Right hindlimb (tissue), 1 donor: ENCODE results near the gene SPTBN4.
"Not testable (repeated sequence)": the region's sequence is repeated elsewhere in the genome, so short reads cannot be mapped to it uniquely, and the experiment has no call there.

Experiments used
- DNase-seq: peaks from one replicate; pipeline ENCODE4 v3.0.0-alpha.2; 2018

SPTBN4 gene

DNA sequence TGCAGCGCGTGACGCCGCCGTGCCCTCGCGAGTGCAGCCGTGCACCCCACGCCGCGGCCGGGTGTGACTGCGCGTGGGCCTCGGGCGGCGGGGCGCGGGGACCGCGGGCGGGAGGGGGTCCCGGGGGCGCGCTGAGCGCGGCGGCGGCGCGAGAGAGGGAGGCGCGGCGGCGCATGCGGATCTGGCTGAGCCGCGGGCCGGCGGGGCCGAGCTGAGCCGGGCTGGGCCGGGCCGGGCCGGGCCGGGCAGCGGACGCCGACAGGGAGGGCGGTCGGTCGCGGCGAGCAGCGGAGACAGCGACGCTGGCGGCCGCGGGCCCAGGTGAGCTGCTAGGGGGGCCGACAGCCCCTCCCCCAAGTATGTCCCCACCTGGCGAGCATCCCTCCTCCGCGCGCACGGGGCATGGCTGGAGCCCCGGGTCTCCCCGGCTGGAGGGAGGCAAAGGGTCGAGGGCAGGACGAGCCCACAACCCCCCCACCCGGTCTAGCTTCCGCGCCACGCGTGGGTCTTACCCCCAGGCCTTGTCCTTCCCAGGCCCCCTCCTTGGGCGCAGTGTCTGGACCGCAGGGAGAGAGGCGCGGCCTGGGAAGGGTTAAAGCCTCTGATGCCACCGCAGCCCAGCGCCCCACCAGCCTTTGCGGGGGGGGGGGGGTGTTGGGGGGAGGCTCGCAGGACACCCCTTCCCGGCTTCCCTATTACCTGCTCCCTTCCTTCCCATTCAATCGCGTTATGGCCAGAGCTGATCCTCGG, at the start of gene SPTBN4:
Gene SPTBN4, plus strand, starts transcription at position 17 of the 750 bp plus-strand sequence. CDS start 5,621 bp downstream, outside the sequence.
- peak; percentile 20 for DNase-seq

DNA sequence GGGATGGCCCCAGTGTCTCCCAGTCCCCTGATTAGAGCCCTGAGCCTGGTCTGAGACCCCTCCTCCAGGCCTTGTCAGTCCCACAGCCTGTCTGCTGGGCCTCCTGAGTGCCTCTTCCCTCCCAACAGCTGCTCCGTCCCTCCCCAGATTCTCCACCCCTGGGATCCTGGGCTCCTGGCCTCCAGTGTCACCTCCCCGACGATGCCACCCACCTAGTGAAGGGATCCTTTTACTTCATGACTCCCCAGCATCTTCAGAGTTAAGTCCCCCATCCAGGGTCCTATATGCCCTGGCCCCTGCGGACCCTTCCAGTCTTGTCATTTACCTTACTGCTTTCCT, 49.2 kb upstream of the SPTBN4 start:
- no peak for DNase-seq

DNA sequence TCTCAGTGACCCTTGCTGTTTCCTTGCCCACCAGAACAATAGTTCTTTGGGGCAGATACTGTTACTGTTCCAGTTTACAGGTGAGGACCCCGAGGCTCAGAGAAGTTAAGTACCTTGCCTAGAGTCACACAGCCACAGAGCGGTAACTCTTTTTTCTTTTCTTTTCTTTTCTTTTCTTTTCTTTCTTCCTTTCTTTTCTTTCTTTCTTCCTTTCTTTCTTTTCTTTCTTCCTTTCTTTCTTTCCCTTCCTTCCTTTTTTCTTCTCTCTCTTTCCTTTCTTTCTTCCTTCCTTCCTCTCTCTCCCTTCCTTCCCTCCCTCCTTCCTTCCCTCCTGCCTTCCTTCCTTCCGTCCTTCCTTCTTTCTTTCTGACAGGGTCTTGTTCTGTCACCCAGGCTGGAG, 48.8 kb upstream of the SPTBN4 start:
- no peak for DNase-seq

DNA sequence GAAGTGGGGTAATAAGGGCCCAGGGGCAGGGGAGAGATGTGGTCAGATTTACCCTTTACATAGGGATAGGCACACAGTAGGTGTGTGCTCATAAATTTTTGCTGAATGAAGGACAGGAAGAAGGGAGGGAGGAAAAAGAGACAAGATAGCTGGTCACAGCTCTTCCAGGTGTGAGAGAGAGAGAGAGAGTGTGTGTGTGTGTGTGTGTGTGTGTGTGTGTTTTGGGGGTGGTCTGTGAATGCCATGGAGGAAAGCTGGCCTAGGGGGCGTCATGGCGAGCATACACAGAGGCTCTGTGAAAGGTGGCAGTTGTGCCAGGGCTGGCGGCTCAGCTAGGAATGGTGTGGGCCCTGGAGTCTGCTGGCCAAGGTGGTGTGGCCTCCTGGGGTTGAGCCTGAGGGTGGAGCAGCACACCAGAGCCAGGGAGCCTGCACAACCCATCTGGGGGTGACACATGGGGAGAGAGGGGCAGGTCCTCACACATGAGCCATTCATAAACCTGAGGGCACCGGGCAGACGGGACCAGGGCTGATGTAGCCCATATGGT, 47.7 kb upstream of the SPTBN4 start:
- DNase-seq = no peak

DNA sequence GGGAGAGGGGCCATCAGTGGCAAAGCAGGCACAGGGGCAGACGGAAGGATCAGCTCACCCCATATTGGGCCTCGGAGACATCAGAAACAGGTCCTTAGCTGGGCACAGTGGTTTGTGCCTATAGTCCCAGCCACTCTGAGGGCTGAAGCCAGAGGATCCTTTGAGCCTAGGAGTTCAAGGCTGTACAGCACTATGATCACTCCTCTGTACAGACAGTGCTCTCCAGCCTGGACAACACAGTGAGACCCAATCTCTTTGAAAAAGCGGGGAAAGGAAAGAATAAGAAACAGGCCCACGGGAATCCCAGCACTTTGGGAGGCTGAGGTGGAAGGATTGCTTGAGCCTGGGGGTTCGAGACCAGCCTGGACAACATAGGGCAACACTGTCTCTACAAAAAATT, 47.0 kb upstream of the SPTBN4 start:
- DNase-seq = no peak

DNA sequence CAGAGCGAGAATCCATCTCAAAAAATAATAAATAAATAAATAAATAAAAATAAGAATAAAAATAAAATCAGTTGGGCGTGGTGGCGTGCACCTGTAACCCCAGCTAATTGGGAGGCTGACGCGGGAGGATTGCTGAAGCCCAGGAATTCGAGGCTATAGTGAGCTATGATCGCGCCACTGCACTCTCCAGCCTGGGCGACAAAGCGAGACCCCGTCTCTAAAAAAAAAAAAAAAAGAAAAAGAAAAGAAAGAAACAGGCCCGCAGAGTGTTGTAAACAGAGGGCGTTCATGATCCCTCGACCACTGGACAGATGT, 46.4 kb upstream of the SPTBN4 start:
- DNase-seq = no peak

DNA sequence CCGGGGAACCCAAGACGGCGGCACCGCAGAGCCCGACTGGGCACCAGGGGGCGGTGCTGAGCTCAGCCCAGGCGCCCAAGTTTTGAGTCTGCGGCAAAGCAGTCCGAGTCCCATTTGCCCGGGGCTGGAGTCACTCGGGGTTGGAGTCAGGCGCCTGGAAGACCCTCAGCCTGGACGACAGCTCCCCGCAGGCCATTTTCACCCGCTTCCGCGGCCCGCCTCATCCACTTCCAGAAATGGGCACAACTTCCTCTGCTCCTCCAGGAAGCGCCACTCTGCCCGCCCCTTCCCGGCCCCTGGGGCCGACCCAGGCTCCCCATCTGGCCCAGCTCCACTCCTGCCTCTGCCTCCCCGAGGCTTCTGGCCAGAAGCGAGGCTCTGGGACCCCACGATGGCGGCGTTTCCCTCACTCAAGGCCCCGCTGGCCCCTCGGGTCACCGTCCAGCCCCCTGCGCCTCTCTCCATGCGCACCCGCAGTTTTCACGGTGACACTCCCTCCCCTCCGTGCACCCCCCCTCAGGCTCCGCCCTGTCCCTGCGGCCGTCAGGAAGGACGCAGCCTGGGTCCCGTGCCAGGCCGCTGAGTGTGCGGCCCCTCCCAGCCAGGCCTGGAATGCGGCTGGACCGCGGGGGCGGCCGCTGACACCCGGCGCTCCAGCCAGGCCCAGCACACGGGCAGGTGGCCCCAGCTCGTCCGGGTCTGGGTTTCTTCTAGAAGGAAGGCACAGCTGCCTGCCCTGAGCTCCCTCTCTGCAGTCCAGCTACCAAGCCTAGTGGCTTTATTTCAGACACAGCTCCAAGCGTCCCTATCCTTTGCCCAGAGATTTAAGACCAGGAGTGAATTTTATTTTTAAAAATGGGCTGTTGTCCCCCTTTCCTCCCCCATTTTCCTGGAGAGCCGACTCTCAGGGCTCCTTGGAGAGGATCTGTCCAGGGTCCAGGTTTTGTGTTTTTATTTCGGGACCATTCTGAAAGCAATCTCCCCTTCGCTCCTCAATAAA, 45.7 kb upstream of the SPTBN4 start:
- peak; percentile 97 for DNase-seq

DNA sequence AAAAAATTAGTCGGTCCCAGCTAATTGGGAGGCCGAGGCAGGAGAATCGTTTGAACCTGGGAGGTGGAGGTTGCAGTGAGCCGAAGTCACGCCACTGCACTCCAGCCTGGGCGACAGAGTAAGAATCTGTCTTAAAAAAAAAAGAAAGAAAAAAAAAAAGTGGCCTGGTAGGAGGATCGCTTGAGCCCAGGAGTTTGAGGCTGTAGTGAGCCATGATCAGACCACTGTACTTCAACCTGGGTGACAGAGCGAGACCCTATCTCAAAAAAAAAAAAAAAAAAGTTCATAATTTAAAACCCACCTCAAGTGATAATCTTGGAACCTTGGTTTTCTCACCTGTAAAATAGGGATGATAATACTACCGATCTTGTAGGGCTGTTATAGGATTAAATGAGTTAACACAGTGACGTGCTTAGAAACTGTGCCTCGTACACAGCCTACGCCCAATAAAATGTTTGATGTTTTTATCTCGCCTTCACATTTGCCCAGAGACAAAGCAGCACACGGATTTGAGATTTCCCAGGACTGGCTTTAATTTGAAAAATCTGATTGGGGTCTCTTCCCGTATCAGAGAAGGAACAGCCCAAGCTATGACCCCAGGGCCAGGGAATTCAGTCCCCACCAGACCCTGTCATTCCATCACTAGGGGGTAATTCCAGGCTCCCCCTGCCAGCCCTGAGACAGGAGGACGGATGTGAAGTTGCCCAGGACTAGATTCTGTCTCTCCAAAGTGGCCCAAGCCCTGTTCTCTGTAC, 44.6 kb upstream of the SPTBN4 start:
- no peak for DNase-seq

DNA sequence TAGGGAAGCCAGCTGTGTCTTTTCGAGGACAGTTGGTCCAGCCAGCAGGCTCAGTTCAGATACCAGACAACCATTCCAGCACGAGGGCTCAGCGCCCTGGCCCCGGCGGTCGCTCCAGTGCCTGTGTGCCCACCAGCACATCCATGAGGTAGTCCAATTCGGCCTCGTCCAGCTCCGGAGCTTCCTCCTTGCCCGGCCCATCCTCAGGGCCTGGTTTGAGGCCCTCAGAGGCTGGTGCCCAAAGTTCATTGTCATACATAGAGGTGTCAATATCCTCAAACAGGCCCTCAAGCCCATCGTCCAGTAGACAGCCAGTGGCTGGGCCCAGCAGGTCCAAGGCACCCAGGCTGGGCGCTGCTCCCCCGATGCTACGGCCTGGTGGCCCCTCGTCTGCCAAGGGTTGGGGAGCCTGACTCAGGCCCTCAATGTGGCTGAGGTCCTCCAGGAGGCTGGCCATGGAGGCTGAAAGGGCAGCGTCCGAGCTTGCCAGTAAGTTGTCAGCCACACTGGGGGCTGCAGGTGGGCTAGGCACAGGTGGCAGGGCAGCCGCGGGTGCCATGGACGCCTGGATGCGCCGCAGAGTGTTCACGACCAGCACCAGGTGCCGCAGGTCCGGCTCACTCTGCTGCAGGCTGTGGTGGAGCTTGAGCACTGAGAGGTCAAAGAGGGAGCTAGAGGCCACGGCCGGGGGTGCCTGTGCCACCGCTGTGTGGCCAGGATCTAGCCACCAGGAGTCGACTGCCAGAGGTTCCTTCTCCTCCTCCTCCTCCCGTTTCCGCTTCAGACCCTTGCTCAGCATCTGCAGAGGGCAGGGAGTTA, 43.8 kb upstream of the SPTBN4 start:
- no peak for DNase-seq

DNA sequence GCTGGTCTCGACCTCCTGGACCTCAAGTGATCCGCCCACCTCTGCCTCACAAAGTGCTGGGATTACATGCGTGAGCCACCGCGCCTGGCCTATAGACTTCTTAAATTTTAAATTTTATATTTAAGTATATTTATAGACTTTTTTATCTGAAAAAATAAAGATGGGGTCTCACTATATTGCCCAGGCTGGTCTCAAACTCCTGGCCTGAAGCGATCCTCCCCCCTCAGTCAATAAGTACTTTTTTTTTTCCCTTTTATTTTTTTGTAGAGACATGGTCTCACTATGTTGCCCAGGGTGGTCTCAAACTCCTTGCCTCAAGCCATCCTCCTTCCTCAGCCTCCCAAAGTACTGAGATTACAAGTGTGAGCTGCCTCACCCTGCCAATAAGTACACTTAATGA, 42.9 kb upstream of the SPTBN4 start:
- DNase-seq = no peak

DNA sequence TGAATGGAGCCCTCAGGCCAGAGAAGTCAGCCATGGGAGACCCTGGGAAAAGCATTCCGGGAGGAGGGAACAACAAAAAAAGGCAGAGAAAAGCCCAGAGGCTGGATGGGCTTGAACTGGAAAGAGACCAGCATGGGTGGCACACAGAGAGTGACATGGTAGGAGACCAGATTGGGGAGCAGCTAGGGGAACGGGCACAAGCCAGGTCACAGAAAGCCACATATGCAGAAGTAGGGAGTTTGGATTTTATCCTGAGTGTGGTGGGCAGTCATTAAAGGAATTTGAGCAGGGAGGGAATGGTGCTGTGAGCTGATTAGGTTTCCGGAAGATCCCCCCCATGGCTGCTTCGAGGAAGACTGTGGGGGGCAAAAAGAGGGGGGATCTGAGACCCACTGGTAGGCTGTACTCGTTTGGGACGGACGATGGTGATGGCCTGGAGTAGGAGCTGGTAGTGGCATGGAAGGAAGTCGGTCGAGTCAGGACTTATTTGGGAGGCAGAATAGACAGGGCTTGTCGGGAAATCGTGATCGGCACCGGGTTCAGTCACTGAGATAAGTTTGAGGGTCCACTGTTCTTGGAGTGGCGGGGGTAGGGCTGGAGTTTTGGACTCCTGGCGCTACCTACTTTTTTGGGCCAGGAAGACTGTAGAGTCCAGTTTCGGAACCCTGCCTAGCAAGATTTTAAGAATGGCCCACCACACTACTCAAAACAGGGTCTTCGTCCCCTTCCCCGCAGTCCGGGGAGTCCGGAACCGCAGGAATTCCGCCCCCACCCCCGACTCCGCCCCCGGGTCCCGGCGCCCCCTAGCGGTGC, 42.0 kb upstream of the SPTBN4 start:
- no peak for DNase-seq

DNA sequence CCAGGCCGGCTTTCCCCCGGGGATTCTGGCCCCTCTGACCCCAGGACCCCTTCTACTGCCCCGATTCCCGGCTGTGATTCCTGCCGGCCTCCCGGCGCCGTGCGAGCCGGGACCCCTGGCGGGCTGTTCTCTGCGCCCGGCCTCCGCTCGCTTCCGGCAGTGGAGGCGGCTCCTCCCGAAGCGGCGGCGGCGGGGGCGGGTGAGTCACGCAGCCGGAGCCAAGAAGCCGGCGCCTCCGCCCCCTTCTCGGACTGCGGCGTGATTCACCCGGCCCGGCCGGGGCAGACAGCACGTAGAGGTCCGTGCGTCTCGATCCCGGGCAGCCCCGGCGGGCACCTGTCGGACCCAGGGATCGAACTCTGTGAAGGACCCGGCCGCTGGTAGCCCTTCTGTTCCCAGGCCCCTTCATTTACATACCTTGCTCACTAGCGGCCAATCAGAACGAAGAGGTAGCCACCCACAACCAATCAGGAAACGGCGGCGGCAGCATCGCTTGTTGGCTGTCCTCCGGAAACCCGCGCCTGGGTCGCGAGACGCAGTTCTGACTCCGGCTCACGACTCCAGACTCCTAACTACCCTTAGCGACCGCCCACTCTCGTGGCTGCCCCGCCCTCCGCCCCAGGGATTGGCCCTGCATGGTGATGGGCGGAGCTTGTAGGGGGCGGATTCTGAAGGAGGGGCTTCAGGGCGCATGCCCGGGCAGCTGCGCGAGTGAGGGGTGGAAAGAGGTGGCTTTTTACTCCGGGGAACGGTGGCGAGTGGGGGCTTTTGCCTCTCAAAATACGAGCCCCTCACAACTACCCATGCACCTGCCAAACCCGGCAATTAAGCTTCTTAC, 41.1 kb upstream of the SPTBN4 start, which contains the start of gene SERTAD1:
Gene SERTAD1, minus strand, starts transcription at position 543 of the 838 bp plus-strand sequence. CDS start 2,446 bp downstream, outside the sequence.
- peak; percentile 100 for DNase-seq

DNA sequence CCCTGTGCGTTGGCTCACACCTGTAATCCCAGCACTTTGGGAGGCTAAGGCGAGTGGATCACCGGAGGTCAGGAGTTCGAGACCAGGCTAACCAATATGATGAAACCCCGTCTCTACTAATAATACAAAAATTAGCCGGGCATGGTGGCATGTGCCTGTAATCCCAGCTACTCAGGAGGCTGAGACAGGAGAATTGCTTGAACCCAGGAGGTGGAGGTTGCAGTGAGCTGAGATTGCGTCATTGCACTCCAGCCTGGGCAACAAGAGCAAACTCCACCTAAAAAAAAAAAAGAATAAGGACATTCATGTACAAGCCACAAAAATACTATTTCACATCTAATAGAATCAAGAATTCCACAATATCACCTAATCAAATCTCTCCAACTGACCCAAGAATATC, 38.6 kb upstream of the SPTBN4 start:
- DNase-seq = not testable (repeated sequence)

DNA sequence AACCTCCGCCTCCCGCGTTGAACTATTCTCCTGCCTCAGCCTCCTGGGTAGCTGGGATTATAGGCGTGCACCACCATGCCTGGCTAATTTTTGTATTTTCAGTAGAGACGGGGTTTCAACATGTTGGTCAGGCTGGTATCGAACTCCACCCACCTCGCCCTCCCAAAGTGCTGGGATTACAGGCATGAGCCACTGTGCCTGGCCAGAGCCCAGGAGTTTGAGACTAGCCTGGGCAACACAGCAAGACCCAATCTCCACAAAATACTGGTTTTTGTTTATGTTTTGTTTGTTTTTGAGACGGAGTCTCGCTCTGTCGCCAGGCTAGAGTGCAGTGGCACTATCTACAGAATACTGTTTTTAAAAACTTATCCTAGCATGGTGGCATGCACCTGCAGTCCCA, 36.6 kb upstream of the SPTBN4 start:
- DNase-seq = not testable (repeated sequence)

DNA sequence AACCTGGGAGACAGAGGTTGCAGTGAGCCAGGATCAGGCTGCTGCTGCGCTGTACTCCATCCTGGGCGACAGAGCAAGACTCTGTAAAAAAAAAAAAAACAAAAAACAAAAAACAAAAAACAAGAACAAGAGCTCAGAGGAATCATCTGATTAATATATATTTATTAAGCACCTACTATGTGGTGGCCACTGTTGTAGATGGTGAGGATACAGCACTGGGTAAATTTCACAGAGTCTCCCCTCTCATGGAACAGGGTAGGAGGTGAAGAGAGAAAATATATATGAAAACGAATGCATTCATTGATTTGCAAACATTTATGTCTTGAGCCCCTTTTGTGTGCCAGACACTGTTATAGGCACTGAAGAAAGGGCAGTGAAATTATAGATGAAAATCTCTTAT, 35.1 kb upstream of the SPTBN4 start:
- DNase-seq = no peak

DNA sequence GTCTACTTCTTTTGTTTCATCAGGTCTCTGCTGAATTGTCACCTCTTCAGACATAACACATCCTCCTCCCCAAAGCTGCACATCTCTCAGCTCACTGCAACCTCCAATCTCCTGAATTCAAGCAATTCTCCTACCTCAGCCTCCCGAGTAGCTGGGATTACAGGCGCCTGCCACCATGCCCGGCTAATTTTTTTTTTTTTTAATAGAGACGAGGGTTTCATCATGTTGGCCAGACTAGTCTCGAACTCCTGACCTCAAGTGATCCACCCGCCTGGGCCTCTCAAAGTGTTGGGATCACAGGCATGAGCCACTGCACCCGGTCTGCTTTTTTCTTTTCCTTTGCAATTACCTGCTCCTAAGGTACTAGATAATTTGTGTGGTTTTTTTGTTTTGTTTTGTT, 34.0 kb upstream of the SPTBN4 start:
- DNase-seq = not testable (repeated sequence)

DNA sequence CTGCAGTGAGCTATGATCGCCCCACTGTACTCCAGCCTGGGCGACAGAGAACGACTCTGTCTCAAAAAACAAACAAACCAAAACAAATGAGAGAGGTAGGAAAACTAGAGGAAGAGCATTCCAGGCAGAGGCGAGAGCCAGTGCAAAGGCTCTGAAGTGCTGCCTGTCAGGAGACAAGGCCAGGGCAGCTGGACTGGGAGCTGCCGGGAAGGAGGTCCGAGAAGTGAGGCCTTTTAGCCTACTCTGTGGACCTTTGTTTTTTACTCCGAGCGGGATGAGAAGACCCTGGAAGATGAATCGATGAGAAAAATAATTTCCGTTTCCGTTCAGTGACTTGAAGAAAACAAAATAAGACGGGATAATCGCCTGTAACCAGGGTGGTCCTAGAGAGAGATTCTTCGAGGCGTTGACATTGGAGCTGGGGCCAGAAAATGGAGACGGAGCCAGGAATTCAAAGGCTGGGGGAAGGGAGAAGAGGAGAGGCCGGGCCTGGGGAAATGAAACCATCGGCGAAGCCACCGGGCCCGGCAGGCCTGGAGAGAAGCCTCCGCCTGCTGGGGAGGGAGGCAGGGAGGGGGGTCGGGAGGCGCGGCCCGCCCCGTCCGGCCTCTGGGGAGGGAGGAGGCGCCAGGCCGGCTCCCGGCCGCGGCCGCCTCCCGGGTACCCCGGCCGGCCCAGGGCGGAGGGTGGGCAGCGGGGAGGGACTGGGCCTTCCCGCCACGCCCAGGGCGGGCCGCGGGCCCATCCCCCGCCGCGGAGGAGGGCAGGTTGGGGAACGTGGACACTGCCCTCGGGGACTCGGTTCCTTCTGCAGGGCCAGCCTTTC, 33.2 kb upstream of the SPTBN4 start:
- peak; percentile 95 for DNase-seq

DNA sequence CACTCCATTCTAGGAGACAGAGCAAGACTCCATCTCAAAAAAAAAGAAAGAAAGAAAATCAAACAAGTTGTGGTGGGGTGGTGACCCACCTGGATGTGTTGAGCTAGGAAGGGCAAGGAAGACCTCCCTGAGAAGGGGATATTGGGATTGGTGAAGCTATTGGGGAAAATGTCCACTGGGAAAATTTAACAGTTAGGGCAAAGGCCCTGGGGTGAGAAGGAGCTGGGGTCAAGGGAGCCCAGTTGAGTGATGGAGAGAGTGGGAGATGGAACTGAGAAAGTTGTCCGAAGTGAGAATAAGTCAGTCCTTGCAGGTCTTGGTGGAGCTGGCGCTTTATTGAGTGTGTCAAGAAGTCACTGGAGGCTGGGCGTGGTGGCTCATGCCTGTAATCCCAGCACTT, 28.5 kb upstream of the SPTBN4 start:
- no peak for DNase-seq

DNA sequence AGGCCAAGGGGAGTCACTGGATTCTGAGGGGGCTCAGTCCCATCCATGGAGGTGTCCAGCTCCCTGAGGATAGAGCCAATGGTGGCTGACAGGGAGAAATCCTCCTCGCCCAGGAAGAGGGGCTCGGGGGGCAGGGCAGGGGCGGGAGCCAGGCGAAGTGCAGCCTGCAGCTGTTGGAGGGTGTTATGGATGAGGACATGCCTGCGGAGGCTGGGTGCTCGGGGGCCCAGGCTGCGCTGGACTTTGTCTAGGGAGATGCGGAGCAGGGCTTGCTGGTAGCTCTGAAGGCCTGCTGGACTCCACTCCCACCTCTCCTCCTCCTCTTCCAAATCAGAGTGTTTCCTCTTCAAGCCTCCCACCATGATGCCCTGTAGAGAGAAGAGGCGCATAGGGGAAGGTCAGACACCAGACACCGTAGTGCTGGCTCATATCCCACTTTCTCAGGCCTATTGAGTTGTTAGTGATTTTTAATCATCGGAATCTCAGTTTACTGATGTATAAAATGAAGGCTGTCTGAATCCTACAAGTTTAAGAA, 25.0 kb upstream of the SPTBN4 start:
- DNase-seq = no peak
